Breast epithelium (tissue), 3 donors: ENCODE measurements around the gene FNIP1.

Experiments used
- POLR2A ChIP-seq: fragments of 450-650 bp; IDR thresholded peaks from one replicate; pipeline ENCODE4 v1.6.1; 2016; ENCODE audit warnings: antibody characterized with exemption, mild to moderate bottlenecking, moderate library complexity
- POLR2AphosphoS5 ChIP-seq, 3 donors: sonication (generic); formaldehyde crosslinking; IDR thresholded peaks; one replicate each; pipeline ENCODE4 v1.6.1; 2017; ENCODE audit warnings: antibody characterized with exemption in 3 of 3
- TF ChIP-seq, protein P1 (sequence below), 3 donors: fragments of 450-650 bp; IDR thresholded peaks; one replicate each; pipeline ENCODE4 v1.5.1; 2016 to 2017; ENCODE audit warnings: antibody characterized with exemption in 3 of 3, mild to moderate bottlenecking in 3 of 3, moderate library complexity in 3 of 3

DNA sequence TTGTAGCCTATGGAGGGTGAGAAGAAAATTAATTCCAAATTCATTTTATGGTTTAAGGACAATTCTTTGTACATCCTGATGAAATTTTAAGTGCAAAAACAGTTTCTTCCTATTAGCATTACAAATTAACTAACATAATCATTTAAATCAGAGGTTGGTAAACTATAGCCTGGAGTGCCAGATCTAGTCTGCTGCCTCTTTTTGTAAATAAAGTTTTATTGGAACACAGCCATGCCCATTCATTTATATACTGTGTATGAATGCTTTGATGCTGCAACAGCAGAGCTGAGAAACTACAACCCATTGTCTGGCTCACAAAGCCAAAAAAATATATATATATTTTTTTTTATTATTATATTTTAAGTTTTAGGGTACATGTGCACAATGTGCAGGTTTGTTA is 80.2 kb downstream of the FNIP1 start:
- TF ChIP-seq, protein P1, sequence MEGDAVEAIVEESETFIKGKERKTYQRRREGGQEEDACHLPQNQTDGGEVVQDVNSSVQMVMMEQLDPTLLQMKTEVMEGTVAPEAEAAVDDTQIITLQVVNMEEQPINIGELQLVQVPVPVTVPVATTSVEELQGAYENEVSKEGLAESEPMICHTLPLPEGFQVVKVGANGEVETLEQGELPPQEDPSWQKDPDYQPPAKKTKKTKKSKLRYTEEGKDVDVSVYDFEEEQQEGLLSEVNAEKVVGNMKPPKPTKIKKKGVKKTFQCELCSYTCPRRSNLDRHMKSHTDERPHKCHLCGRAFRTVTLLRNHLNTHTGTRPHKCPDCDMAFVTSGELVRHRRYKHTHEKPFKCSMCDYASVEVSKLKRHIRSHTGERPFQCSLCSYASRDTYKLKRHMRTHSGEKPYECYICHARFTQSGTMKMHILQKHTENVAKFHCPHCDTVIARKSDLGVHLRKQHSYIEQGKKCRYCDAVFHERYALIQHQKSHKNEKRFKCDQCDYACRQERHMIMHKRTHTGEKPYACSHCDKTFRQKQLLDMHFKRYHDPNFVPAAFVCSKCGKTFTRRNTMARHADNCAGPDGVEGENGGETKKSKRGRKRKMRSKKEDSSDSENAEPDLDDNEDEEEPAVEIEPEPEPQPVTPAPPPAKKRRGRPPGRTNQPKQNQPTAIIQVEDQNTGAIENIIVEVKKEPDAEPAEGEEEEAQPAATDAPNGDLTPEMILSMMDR (IDR thresholded peaks at IDR 0.05) = no peak
- no peak for TF ChIP-seq POLR2AphosphoS5 (IDR thresholded peaks at IDR 0.05)
- no peak for TF ChIP-seq POLR2A
